HepG2 (cell line): Measurements from ENCODE around the gene TSG101. TPM values are rescaled to one million over a fixed set of nuclear protein-coding genes. Genes with fewer than 3 reads are reported as not detected.

Source experiments
- DR1 ChIP-seq: sonication (generic); formaldehyde crosslinking; IDR thresholded peaks from 2 replicates; pipeline ENCODE4 v1.8.0; 2021; ENCODE audit warnings: mild to moderate bottlenecking, missing genetic modification reagents, inconsistent platforms
- MAFG ChIP-seq: sonication (generic); formaldehyde crosslinking; IDR thresholded peaks from 2 replicates; pipeline ENCODE4 v1.5.1; 2020; ENCODE audit warnings: mild to moderate bottlenecking, missing genetic modification reagents
- RELA ChIP-seq: sonication (generic); formaldehyde crosslinking; IDR thresholded peaks from 2 replicates; pipeline ENCODE4 v1.4.0; 2020; ENCODE audit warnings: missing genetic modification reagents
- polyA plus RNA-seq, 8 experiments: library from polyadenylated mRNA; depleted of rRNA in 3 of 8; stranded (reverse) in 7 of 8; unstranded in 1 of 8; fragments of >200 nt; fragmentation: Illumina TruSeq in 4 of 8; extraction: Trizol in 4 of 8; gene quantifications; 2 replicates each; pipeline versions ENCODE4 v1.2.1 to v1.2.3, GENCODE V29; 2011 to 2016; ENCODE audit warnings: low read depth in 4 of 8, missing spikeins in 1 of 8, mixed read lengths in 1 of 8; ENCODE audit not compliant: insufficient read depth in 1 of 8
- total RNA-seq, 5 experiments: library from RNA; depleted of rRNA; stranded (reverse); fragments of >200 nt; fragmentation: Illumina TruSeq; extraction: Trizol; gene quantifications; 2 replicates each; pipeline ENCODE4 v1.2.3, GENCODE V29; 2016; ENCODE audit warnings: low read depth in 1 of 5
- TF ChIP-seq, protein P1 (sequence below): sonication (generic); formaldehyde crosslinking; IDR thresholded peaks from 2 replicates; pipeline ENCODE4 v1.8.0; 2022; ENCODE audit warnings: low read depth, missing genetic modification reagents
- TF ChIP-seq, protein P2 (sequence below): sonication (generic); formaldehyde crosslinking; IDR thresholded peaks from 2 replicates; pipeline ENCODE4 v1.5.0; 2020; ENCODE audit warnings: mild to moderate bottlenecking, missing genetic modification reagents, borderline replicate concordance
- TF ChIP-seq, protein P3 (sequence below): sonication (generic); formaldehyde crosslinking; conservative IDR thresholded peaks from 2 replicates; pipeline ENCODE4 v1.8.0; 2022; ENCODE audit warnings: missing genetic modification reagents
- TF ChIP-seq, protein P4 (sequence below): sonication (generic); formaldehyde crosslinking; IDR thresholded peaks from 2 replicates; pipeline ENCODE4 v1.8.0; 2022; ENCODE audit warnings: missing genetic modification reagents, mild to moderate bottlenecking, inconsistent platforms, borderline replicate concordance

TSG101 gene
- total and polyA plus RNA-seq, 2 of the 13 experiments (the other 11 are each of a cell fraction or from before 2014, with no cell fraction given), result 69.3 to 206 TPM

DNA sequence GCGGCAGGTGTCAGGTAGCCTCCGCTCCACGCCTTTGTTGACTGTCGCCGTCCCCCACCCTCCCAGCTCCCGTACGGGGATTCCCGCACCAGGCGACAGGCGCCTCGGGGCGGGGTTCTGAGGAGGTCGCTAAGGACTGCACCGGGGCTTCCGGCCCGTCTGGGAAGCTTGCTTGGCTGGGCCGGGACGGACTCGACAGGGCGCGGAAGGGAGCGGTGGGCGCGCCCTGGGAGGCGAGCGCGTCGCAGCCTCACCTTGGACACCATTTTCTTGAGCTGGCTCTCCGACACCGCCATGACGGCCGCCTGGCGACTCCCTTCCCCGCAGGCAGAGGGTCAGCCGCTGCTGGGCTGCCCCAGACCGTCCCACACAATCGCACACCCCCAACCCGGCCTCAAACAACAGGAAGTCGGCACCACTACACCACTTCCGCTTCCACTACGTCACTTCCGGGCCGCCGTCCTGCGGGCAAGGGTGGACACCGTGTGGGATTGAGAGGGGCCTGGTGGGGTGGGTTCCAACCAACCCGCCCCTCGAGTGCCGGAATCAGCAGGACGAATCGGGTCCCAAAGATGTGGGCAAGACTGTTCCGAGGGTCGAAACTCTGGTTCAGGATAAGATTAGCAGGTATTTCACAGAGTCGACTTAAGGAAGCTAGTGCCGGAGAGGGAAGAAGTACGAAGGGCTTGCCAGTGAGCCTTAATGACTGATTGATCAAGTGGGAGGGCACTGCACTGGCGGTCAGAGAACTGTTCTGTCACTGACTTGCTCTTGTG, at the start of gene TSG101 (continued):
- TF ChIP-seq MAFG (CRISPR knock-in tag) (no peak), DR1 (CRISPR knock-in tag) (peak; percentile 55; the same call in 1 of the 2 replicates), RELA (CRISPR knock-in tag) (peak; percentile 96)
- TF ChIP-seq, protein P1, sequence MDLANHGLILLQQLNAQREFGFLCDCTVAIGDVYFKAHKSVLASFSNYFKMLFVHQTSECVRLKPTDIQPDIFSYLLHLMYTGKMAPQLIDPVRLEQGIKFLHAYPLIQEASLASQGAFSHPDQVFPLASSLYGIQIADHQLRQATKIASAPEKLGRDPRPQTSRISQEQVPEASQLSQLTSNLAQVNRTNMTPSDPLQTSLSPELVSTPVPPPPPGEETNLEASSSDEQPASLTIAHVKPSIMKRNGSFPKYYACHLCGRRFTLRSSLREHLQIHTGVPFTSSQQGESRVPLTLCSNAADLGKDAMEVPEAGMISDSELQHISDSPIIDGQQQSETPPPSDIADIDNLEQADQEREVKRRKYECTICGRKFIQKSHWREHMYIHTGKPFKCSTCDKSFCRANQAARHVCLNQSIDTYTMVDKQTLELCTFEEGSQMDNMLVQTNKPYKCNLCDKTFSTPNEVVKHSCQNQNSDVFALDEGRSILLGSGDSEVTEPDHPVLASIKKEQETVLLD (CRISPR knock-in tag), result peak; percentile 81
- TF ChIP-seq, protein P2, sequence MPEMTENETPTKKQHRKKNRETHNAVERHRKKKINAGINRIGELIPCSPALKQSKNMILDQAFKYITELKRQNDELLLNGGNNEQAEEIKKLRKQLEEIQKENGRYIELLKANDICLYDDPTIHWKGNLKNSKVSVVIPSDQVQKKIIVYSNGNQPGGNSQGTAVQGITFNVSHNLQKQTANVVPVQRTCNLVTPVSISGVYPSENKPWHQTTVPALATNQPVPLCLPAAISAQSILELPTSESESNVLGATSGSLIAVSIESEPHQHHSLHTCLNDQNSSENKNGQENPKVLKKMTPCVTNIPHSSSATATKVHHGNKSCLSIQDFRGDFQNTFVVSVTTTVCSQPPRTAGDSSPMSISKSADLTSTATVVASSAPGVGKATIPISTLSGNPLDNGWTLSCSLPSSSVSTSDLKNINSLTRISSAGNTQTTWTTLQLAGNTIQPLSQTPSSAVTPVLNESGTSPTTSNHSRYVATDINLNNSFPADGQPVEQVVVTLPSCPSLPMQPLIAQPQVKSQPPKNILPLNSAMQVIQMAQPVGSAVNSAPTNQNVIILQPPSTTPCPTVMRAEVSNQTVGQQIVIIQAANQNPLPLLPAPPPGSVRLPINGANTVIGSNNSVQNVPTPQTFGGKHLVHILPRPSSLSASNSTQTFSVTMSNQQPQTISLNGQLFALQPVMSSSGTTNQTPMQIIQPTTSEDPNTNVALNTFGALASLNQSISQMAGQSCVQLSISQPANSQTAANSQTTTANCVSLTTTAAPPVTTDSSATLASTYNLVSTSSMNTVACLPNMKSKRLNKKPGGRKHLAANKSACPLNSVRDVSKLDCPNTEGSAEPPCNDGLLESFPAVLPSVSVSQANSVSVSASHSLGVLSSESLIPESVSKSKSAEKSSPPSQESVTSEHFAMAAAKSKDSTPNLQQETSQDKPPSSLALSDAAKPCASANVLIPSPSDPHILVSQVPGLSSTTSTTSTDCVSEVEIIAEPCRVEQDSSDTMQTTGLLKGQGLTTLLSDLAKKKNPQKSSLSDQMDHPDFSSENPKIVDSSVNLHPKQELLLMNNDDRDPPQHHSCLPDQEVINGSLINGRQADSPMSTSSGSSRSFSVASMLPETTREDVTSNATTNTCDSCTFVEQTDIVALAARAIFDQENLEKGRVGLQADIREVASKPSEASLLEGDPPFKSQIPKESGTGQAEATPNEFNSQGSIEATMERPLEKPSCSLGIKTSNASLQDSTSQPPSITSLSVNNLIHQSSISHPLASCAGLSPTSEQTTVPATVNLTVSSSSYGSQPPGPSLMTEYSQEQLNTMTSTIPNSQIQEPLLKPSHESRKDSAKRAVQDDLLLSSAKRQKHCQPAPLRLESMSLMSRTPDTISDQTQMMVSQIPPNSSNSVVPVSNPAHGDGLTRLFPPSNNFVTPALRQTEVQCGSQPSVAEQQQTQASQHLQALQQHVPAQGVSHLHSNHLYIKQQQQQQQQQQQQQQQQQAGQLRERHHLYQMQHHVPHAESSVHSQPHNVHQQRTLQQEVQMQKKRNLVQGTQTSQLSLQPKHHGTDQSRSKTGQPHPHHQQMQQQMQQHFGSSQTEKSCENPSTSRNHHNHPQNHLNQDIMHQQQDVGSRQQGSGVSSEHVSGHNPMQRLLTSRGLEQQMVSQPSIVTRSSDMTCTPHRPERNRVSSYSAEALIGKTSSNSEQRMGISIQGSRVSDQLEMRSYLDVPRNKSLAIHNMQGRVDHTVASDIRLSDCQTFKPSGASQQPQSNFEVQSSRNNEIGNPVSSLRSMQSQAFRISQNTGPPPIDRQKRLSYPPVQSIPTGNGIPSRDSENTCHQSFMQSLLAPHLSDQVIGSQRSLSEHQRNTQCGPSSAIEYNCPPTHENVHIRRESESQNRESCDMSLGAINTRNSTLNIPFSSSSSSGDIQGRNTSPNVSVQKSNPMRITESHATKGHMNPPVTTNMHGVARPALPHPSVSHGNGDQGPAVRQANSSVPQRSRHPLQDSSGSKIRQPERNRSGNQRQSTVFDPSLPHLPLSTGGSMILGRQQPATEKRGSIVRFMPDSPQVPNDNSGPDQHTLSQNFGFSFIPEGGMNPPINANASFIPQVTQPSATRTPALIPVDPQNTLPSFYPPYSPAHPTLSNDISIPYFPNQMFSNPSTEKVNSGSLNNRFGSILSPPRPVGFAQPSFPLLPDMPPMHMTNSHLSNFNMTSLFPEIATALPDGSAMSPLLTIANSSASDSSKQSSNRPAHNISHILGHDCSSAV (CRISPR knock-in tag), result 0 out of 2 replicates have a peak, but pooled peaks have one; percentile 37
- TF ChIP-seq, protein P3, sequence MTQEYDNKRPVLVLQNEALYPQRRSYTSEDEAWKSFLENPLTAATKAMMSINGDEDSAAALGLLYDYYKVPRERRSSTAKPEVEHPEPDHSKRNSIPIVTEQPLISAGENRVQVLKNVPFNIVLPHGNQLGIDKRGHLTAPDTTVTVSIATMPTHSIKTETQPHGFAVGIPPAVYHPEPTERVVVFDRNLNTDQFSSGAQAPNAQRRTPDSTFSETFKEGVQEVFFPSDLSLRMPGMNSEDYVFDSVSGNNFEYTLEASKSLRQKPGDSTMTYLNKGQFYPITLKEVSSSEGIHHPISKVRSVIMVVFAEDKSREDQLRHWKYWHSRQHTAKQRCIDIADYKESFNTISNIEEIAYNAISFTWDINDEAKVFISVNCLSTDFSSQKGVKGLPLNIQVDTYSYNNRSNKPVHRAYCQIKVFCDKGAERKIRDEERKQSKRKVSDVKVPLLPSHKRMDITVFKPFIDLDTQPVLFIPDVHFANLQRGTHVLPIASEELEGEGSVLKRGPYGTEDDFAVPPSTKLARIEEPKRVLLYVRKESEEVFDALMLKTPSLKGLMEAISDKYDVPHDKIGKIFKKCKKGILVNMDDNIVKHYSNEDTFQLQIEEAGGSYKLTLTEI (CRISPR knock-in tag), result no peak
- TF ChIP-seq, protein P4, sequence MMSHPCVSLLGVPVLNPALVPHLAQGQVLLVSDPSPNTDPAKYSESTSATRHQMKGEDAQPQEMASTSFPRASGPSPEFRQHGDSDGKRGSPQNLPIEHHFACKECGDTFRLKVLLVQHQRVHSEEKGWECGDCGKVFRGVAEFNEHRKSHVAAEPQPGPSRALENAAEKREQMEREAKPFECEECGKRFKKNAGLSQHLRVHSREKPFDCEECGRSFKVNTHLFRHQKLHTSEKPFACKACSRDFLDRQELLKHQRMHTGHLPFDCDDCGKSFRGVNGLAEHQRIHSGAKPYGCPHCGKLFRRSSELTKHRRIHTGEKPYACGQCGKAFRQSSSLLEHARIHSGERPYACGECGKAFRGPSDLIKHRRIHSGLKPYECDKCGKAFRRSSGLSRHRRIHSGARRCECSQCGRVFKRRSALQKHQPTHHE (CRISPR knock-in tag), result peak; percentile 82; the same call in 1 of the 2 replicates
